CD14-positive monocyte (primary cell): ENCODE data around the gene RERE. TPM values are rescaled to one million over a fixed set of nuclear protein-coding genes. Genes with fewer than 3 reads are reported as not detected.

Source experiments
- DNase-seq, 3 donors: peaks; one replicate each; pipeline ENCODE4 v3.0.0-alpha.2; 2011 to 2022
- H2AFZ ChIP-seq: 2 replicates; pipeline ENCODE4 v1.6.0; 2012; ENCODE audit warnings: mild to moderate bottlenecking, low read depth, low read length, inconsistent platforms; ENCODE audit not compliant: insufficient read depth, poor library complexity, severe bottlenecking
- H3K27ac ChIP-seq, 2 donors: 1 replicate in 1 of 2; 2 replicates in 1 of 2; pipeline ENCODE4 v1.5.1; 2012 to 2013; ENCODE audit warnings: low read length in 2 of 2, control low read depth in 1 of 2, inconsistent platforms in 1 of 2, low read depth in 1 of 2, mild to moderate bottlenecking in 1 of 2
- H3K27me3 ChIP-seq, 2 donors: one replicate each; pipeline versions ENCODE4 v1.6.0 to v1.6.1; 2011 to 2013; ENCODE audit warnings: low read length in 2 of 2; ENCODE audit not compliant: control insufficient read depth in 2 of 2, insufficient read depth in 2 of 2
- H3K36me3 ChIP-seq, 2 donors: replicated peaks in 1 of 2; 1 replicate in 1 of 2; 2 replicates in 1 of 2; pipeline versions ENCODE4 v1.5.1 to v1.6.1; 2012 to 2013; ENCODE audit warnings: low read length in 2 of 2, control low read depth in 1 of 2, inconsistent platforms in 1 of 2, mild to moderate bottlenecking in 1 of 2; ENCODE audit not compliant: insufficient read depth in 2 of 2, control insufficient read depth in 1 of 2
- H3K4me1 ChIP-seq, 2 donors: 1 replicate in 1 of 2; 2 replicates in 1 of 2; pipeline versions ENCODE4 v1.5.1 to v1.6.1; 2012 to 2013; ENCODE audit warnings: low read length in 2 of 2, control low read depth in 1 of 2, inconsistent platforms in 1 of 2, mild to moderate bottlenecking in 1 of 2, moderate library complexity in 1 of 2; ENCODE audit not compliant: insufficient read depth in 2 of 2, control insufficient read depth in 1 of 2
- H3K4me2 ChIP-seq: replicated peaks from 2 replicates; pipeline ENCODE3; 2012; ENCODE audit warnings: low read length, moderate library complexity, mild to moderate bottlenecking; ENCODE audit not compliant: poor library complexity, severe bottlenecking; ENCODE audit errors: extremely low read depth
- H3K4me3 ChIP-seq, 3 experiments: fragments of 200-600 bp in 1 of 3; sonication (generic) in 1 of 3; replicated peaks in 1 of 3; 1 replicate in 2 of 3; 2 replicates in 1 of 3; pipeline ENCODE4 v1.5.1; 2011 to 2013; ENCODE audit warnings: low read length in 3 of 3, mild to moderate bottlenecking in 3 of 3, control low read depth in 2 of 3, low read depth in 2 of 3, inconsistent platforms in 1 of 3, moderate library complexity in 1 of 3
- H3K79me2 ChIP-seq: 2 replicates; pipeline ENCODE4 v1.6.0; 2012; ENCODE audit warnings: mild to moderate bottlenecking, control low read depth, inconsistent platforms, low read length, moderate library complexity; ENCODE audit not compliant: insufficient read depth
- H3K9ac ChIP-seq: 2 replicates; pipeline ENCODE4 v1.6.0; 2017; ENCODE audit warnings: low read length, mild to moderate bottlenecking; ENCODE audit not compliant: insufficient read depth, poor library complexity, severe bottlenecking
- H3K9me3 ChIP-seq, 2 donors: replicated peaks in 1 of 2; 1 replicate in 1 of 2; 2 replicates in 1 of 2; pipeline versions ENCODE4 v1.5.1 to v1.6.1; 2012 to 2013; ENCODE audit warnings: low read length in 2 of 2, control low read depth in 1 of 2; ENCODE audit not compliant: control insufficient read depth in 1 of 2, insufficient read depth in 1 of 2
- H4K20me1 ChIP-seq: 2 replicates; pipeline ENCODE4 v1.6.0; 2012; ENCODE audit warnings: mild to moderate bottlenecking, low read length, control low read depth, moderate library complexity; ENCODE audit not compliant: insufficient read depth
- H3K27ac Mint-ChIP-seq, 7 donors: one replicate each; pipeline ENCODE4 v1.8.0; 2020; ENCODE audit warnings: mild to moderate bottlenecking in 7 of 7, mixed read lengths in 7 of 7, moderate library complexity in 6 of 7, inconsistent platforms in 2 of 7
- H3K27me3 Mint-ChIP-seq, 3 donors: one replicate each; pipeline ENCODE4 v1.8.0; 2021 to 2022; ENCODE audit warnings: low read depth in 3 of 3, mild to moderate bottlenecking in 3 of 3, mixed read lengths in 3 of 3, moderate library complexity in 3 of 3, inconsistent platforms in 1 of 3
- H3K36me3 Mint-ChIP-seq, 2 donors: one replicate each; pipeline ENCODE4 v1.8.0; 2020; ENCODE audit warnings: mixed read lengths in 2 of 2, inconsistent platforms in 1 of 2, mild to moderate bottlenecking in 1 of 2
- H3K4me1 Mint-ChIP-seq: one replicate; pipeline ENCODE4 v1.8.0; 2020; ENCODE audit warnings: mild to moderate bottlenecking, mixed read lengths
- H3K4me3 Mint-ChIP-seq, 2 donors: one replicate each; pipeline ENCODE4 v1.8.0; 2020; ENCODE audit warnings: mild to moderate bottlenecking in 2 of 2, mixed read lengths in 2 of 2, moderate library complexity in 1 of 2
- H3K9me3 Mint-ChIP-seq, 7 donors: one replicate each; pipeline ENCODE4 v1.8.0; 2020 to 2022; ENCODE audit warnings: mixed read lengths in 7 of 7, mild to moderate bottlenecking in 6 of 7, moderate library complexity in 6 of 7, inconsistent platforms in 2 of 7
- CTCF ChIP-seq: fragments of 200-600 bp; IDR thresholded peaks from one replicate; pipeline ENCODE4 v1.8.0; 2022; ENCODE audit warnings: antibody characterized with exemption, mild to moderate bottlenecking
- WGBS: methylation state at CpG from one replicate; pipeline ENCODE4 v1.1.5; 2013; ENCODE audit warnings: missing lambda C conversion rate; ENCODE audit not compliant: insufficient coverage; 5-methylcytosine and 5-hydroxymethylcytosine counted together
- intact Hi-C, 2 donors: fragments of 100-400 bp; cut with micrococcal nuclease; formaldehyde crosslinking; loops; one replicate each; pipeline versions ENCODE4 v1.15.0 to v1.15.1; 2023
- polyA plus RNA-seq, 3 donors: library from polyadenylated mRNA; depleted of rRNA in 1 of 3; unstranded in 2 of 3; stranded (reverse) in 1 of 3; fragments of 300-500 nt in 2 of 3; fragments of >200 nt in 1 of 3; fragmentation: Illumina TruSeq in 2 of 3; gene quantifications; 1 replicate in 2 of 3; 2 replicates in 1 of 3; pipeline ENCODE4 v1.2.3, GENCODE V29; 2012 to 2021

Gene RERE
- polyA plus RNA-seq, 3 donors: 1.2 to 19.4 (median 3.8) TPM

DNA sequence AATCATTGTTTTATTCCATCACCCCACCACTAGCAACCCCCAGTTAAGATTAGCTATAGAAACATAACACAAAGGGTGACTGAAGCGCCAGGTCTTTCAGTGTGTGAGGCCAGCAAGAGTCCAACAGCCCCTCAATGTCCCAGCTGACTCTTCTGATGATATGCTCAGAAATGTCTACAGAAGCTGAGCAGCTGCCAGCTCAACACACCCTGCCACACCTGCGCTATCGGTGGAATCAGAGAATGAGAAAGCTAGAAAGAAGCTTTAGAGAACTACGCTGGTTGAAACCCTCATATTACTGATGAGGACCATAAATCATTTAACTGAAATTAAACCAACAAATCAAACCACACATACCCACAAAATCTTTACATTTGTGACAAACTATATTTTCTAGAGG, 383.3 kb downstream of the RERE start:
- Histone ChIP-seq H3K9ac (no peak overlapping the region), H3K9me3 (no peaks in the 10 kb centered on the region), H3K79me2 (peaks cover 3% of the 10 kb centered on the region), H2AFZ (no peak overlapping the region), H3K27ac (no peak overlapping the region), H3K4me3 (no peak overlapping the region), H3K4me2 (no peak overlapping the region), H3K36me3 (no peaks in the 10 kb centered on the region), H4K20me1 (no peaks in the 10 kb centered on the region), H3K27me3 (no peaks in the 10 kb centered on the region), H3K4me1 (peaks cover 35 to 42% of the 10 kb centered on the region in 2 donors)
- Mint-ChIP-seq H3K27ac (no peak overlapping the region), H3K36me3 (peaks cover 12 to 14% of the 10 kb centered on the region in 2 donors), H3K9me3 (peaks cover 0 to 3% (median 0%) of the 10 kb centered on the region in 7 donors), H3K27me3 (no peaks in the 10 kb centered on the region), H3K4me3 (no peak overlapping the region), H3K4me1 (peaks cover 42% of the 10 kb centered on the region)
- 100% methylated on average over 1 of the region's 4 CpGs for WGBS
- DNase-seq: no peak
- TF ChIP-seq CTCF: no peak
- intact Hi-C loops: no loop called here

GRCh38 chr1:8431784-8432183, 385.7 kb downstream of the RERE start:
- H3K9me3 ChIP-seq: no peaks in the 10 kb centered on the region

More at GRCh38 chr1:8431784-8432183, 385.7 kb downstream of the RERE start:
- Histone ChIP-seq H3K4me3 (no peak overlapping the region), H3K4me1 (peaks cover 53 to 55% of the 10 kb centered on the region in 2 donors), H2AFZ (no peak overlapping the region), H3K36me3 (no peaks in the 10 kb centered on the region), H4K20me1 (no peaks in the 10 kb centered on the region), H3K4me2 (no peak overlapping the region), H3K79me2 (peaks cover 10% of the 10 kb centered on the region), H3K27ac (no peak overlapping the region), H3K27me3 (no peaks in the 10 kb centered on the region), H3K9ac (no peak overlapping the region)
- H3K4me3 Mint-ChIP-seq: no peak overlapping the region
- H3K27ac Mint-ChIP-seq: peak overlapping the region in 1 of 7 donors; percentile 44
- no peak for TF ChIP-seq CTCF
- intact Hi-C loops: no loop called here
- WGBS: 90% methylated on average over 4 of the region's 7 CpGs
- peaks cover 10 to 16% of the 10 kb centered on the region in 2 donors for H3K36me3 Mint-ChIP-seq
- peaks cover 55% of the 10 kb centered on the region for H3K4me1 Mint-ChIP-seq
- H3K9me3 Mint-ChIP-seq: peaks cover 0 to 3% (median 0%) of the 10 kb centered on the region in 7 donors
- DNase-seq: no peak
- H3K27me3 Mint-ChIP-seq: no peaks in the 10 kb centered on the region
